ENCODE results near the gene LAMB4.

DNA sequence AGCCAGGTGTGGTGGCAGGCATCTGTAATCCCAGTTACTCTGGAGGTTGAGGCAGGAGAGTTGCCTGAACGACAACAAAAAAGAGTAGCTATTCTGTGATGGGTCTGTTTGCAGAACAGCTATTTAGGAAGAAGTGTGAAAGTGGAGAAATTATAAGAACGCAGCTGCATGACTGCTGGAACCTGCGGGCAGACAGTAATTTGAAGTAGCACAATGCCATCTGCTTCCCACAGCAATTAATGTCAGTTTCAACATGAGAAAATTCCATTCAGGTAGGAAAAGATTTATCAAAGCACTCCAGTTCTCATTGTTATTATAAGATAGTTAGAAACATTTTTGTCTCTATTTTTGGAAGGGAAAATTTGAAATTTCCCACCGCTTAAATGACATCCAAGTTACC is 148.7 kb downstream of the LAMB4 start:
- TF ChIP-seq, protein P1, sequence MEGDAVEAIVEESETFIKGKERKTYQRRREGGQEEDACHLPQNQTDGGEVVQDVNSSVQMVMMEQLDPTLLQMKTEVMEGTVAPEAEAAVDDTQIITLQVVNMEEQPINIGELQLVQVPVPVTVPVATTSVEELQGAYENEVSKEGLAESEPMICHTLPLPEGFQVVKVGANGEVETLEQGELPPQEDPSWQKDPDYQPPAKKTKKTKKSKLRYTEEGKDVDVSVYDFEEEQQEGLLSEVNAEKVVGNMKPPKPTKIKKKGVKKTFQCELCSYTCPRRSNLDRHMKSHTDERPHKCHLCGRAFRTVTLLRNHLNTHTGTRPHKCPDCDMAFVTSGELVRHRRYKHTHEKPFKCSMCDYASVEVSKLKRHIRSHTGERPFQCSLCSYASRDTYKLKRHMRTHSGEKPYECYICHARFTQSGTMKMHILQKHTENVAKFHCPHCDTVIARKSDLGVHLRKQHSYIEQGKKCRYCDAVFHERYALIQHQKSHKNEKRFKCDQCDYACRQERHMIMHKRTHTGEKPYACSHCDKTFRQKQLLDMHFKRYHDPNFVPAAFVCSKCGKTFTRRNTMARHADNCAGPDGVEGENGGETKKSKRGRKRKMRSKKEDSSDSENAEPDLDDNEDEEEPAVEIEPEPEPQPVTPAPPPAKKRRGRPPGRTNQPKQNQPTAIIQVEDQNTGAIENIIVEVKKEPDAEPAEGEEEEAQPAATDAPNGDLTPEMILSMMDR (IDR thresholded peaks at IDR 0.05), result no peak
- no peak for TF ChIP-seq EZH2 (IDR thresholded peaks at IDR 0.05; ENCODE audit: borderline replicate concordance, insufficient read depth, low read depth, low read length, poor library complexity, severe bottlenecking)
